SK-N-SH (cell line): Measurements from ENCODE around the gene KLF15. TPM values are rescaled to one million over a fixed set of nuclear protein-coding genes. Genes with fewer than 3 reads are reported as not detected.

Experiments
- CTCF ChIA-PET: fragments of 300-600, 350-600 bp; formaldehyde crosslinking; extraction: SDS; loops from one replicate; lab custom pipeline; 2021; lab: Yijun Ruan, JAX
- POLR2A ChIA-PET: fragments of 350-600 bp; sonication (Branson Sonifier 250); formaldehyde crosslinking; extraction: SDS; loops from one replicate; lab custom pipeline; 2020; ENCODE audit warnings: antibody characterized with exemption, inconsistent platforms; lab: Yijun Ruan, JAX
- DNase-seq: peaks from one replicate; pipeline ENCODE4 v3.0.0; 2012
- H2AFZ ChIP-seq: fragments of 200-600 bp; sonication (generic); 2 replicates; pipeline ENCODE4 v1.8.1; 2016; ENCODE audit warnings: antibody characterized with exemption, mild to moderate bottlenecking, low read depth
- H3F3A ChIP-seq: fragments of 200-600 bp; sonication (generic); replicated peaks from 2 replicates; pipeline ENCODE3; 2016; ENCODE audit warnings: antibody characterized with exemption, mild to moderate bottlenecking; ENCODE audit not compliant: insufficient read depth
- H3K27ac ChIP-seq, 2 experiments: fragments of 200-500 bp in 1 of 2; fragments of 200-600 bp in 1 of 2; sonication (Bioruptor generic) in 1 of 2; sonication (generic), shearing (Covaris generic) in 1 of 2; 2 replicates each; pipeline versions ENCODE4 v1.5.1 to v1.6.1; 2014 to 2016; ENCODE audit warnings: low read depth in 2 of 2, inconsistent platforms in 1 of 2, low read length in 1 of 2, mild to moderate bottlenecking in 1 of 2, mixed read lengths in 1 of 2
- H3K27me3 ChIP-seq: fragments of 200-600 bp; sonication (generic), shearing (Covaris generic); 2 replicates; pipeline ENCODE4 v1.6.1; 2016; ENCODE audit warnings: mixed run types; ENCODE audit not compliant: insufficient read depth
- H3K36me3 ChIP-seq, 2 experiments: fragments of 200-500 bp in 1 of 2; fragments of 200-600 bp in 1 of 2; sonication (Bioruptor generic) in 1 of 2; sonication (generic) in 1 of 2; replicated peaks in 1 of 2; 2 replicates each; pipeline versions ENCODE3 to v1.5.1; 2014 to 2016; ENCODE audit warnings: low read length in 1 of 2, mild to moderate bottlenecking in 1 of 2; ENCODE audit not compliant: insufficient read depth in 2 of 2, control insufficient read depth in 1 of 2
- H3K4me1 ChIP-seq, 2 experiments: fragments of 200-500 bp in 1 of 2; fragments of 200-600 bp in 1 of 2; sonication (Bioruptor generic) in 1 of 2; sonication (generic), shearing (Covaris generic) in 1 of 2; 2 replicates each; pipeline versions ENCODE4 v1.5.1 to v1.6.1; 2014 to 2016; ENCODE audit warnings: low read depth in 1 of 2, low read length in 1 of 2, mixed run types in 1 of 2; ENCODE audit not compliant: insufficient read depth in 2 of 2, control insufficient read depth in 1 of 2
- H3K4me2 ChIP-seq: fragments of 200-600 bp; sonication (generic), shearing (Covaris generic); 2 replicates; pipeline ENCODE4 v1.6.1; 2017; ENCODE audit warnings: mixed run types
- H3K4me3 ChIP-seq, 2 experiments: fragments of 200-500 bp in 1 of 2; fragments of 200-600 bp in 1 of 2; sonication (Bioruptor generic) in 1 of 2; sonication (generic), shearing (Covaris generic) in 1 of 2; 2 replicates each; pipeline versions ENCODE4 v1.5.1 to v1.8.1; 2014 to 2016; ENCODE audit warnings: low read depth in 2 of 2, inconsistent platforms in 1 of 2, low read length in 1 of 2, mild to moderate bottlenecking in 1 of 2, mixed read lengths in 1 of 2, moderate library complexity in 1 of 2
- H3K79me2 ChIP-seq: fragments of 200-600 bp; sonication (generic); 2 replicates; pipeline ENCODE4 v1.8.1; 2017; ENCODE audit warnings: mild to moderate bottlenecking; ENCODE audit not compliant: insufficient read depth
- H3K9ac ChIP-seq: fragments of 200-600 bp; sonication (generic); 2 replicates; pipeline ENCODE4 v1.6.1; 2017; ENCODE audit warnings: mixed run types
- H3K9me2 ChIP-seq: fragments of 200-600 bp; sonication (generic); 2 replicates; pipeline ENCODE4 v1.6.1; 2017; ENCODE audit warnings: mixed run types
- H3K9me3 ChIP-seq: fragments of 200-600 bp; sonication (generic); 2 replicates; pipeline ENCODE4 v1.6.1; 2017; ENCODE audit warnings: mixed run types, mild to moderate bottlenecking, moderate library complexity
- H4K20me1 ChIP-seq: fragments of 200-600 bp; sonication (generic); 2 replicates; pipeline ENCODE4 v1.6.1; 2017; ENCODE audit warnings: mild to moderate bottlenecking, mixed run types; ENCODE audit not compliant: insufficient read depth
- FOXM1 ChIP-seq: IDR thresholded peaks from 2 replicates; pipeline ENCODE4 v1.4.0; 2012; ENCODE audit warnings: low read depth, mild to moderate bottlenecking
- JUND ChIP-seq: IDR thresholded peaks from 2 replicates; pipeline ENCODE4 v1.4.0; 2012
- MXI1 ChIP-seq: IDR thresholded peaks from 2 replicates; pipeline ENCODE4 v1.6.1; 2012; ENCODE audit warnings: mild to moderate bottlenecking, low read depth, low read length, improper control_type of control experiment
- NFIC ChIP-seq: IDR thresholded peaks from 2 replicates; pipeline ENCODE4 v1.4.0; 2012; ENCODE audit warnings: borderline replicate concordance
- NRF1 ChIP-seq: IDR thresholded peaks from 2 replicates; pipeline ENCODE4 v1.6.1; 2012; ENCODE audit warnings: low read depth, mild to moderate bottlenecking, low read length
- PBX3 ChIP-seq: IDR thresholded peaks from 2 replicates; pipeline ENCODE4; 2012
- POLR2AphosphoS5 ChIP-seq: IDR thresholded peaks from 2 replicates; pipeline ENCODE4 v1.6.1; 2012; ENCODE audit warnings: low read depth, low read length
- RAD21 ChIP-seq: IDR thresholded peaks from 2 replicates; pipeline ENCODE4 v1.6.1; 2012; ENCODE audit warnings: mild to moderate bottlenecking, low read length
- RCOR1 ChIP-seq: fragments of 150-350 bp; IDR thresholded peaks from 2 replicates; pipeline ENCODE4 v1.6.1; 2017; ENCODE audit warnings: antibody characterized with exemption, low read length
- RFX5 ChIP-seq: IDR thresholded peaks from 2 replicates; pipeline ENCODE4 v1.6.1; 2012; ENCODE audit warnings: mild to moderate bottlenecking, improper control_type of control experiment, low read length
- RXRA ChIP-seq: IDR thresholded peaks from 2 replicates; pipeline ENCODE4 v1.4.0; 2012; ENCODE audit warnings: low read depth, mild to moderate bottlenecking, borderline replicate concordance
- WGBS: methylation state at CpG from one replicate; pipeline ENCODE4 v1.1.6; 2017; ENCODE audit warnings: low lambda C conversion rate; 5-methylcytosine and 5-hydroxymethylcytosine counted together
- polyA plus RNA-seq, 3 experiments: library from polyadenylated mRNA; depleted of rRNA; stranded (reverse); fragments of >200 nt; gene quantifications; 2 replicates each; pipeline ENCODE4 v1.2.3, GENCODE V29; 2012

The KLF15 gene
- polyA plus RNA-seq, 1 of the 3 experiments (the other 2 are of a cell fraction) = 0.28 TPM

GRCh38 chr3:126347543-126348161 is 9.6 kb downstream of the KLF15 start:
- TF ChIP-seq RFX5 = no peak
- TF ChIP-seq RAD21 = no peak
- no peak for TF ChIP-seq JUND
- TF ChIP-seq RCOR1 = no peak
- no peak for TF ChIP-seq FOXM1
- no peak overlapping the region for H3K9ac ChIP-seq
- H3K36me3 ChIP-seq = no peaks in the 10 kb centered on the region
- no peaks in the 10 kb centered on the region for H3K9me3 ChIP-seq
- no peak overlapping the region for H2AFZ ChIP-seq
- H3K4me1 ChIP-seq = peaks cover 0 to 2% of the 10 kb centered on the region in 2 experiments; a peak in 1 of 4 replicates
- no peaks in the 10 kb centered on the region for H4K20me1 ChIP-seq
- no peak for DNase-seq
- H3K79me2 ChIP-seq = no peaks in the 10 kb centered on the region
- no peak overlapping the region for H3K4me2 ChIP-seq
- no peak overlapping the region for H3K27ac ChIP-seq
- CTCF ChIA-PET = interaction anchor here (1.1 to 2.0 kb wide), 6 partner anchors 10 to 167 kb away, joined by 3 to 13 read pairs (median 4); partner anchors contain the start of genes ALDH1L1 and KLF15
- 71% methylated on average over 7 of the region's 8 CpGs for WGBS
- no peaks in the 10 kb centered on the region for H3K9me2 ChIP-seq
- no peak overlapping the region for H3K4me3 ChIP-seq
- POLR2A ChIA-PET = no interaction called here
- no peaks in the 10 kb centered on the region for H3K27me3 ChIP-seq
- no peaks in the 10 kb centered on the region for H3F3A ChIP-seq

DNA sequence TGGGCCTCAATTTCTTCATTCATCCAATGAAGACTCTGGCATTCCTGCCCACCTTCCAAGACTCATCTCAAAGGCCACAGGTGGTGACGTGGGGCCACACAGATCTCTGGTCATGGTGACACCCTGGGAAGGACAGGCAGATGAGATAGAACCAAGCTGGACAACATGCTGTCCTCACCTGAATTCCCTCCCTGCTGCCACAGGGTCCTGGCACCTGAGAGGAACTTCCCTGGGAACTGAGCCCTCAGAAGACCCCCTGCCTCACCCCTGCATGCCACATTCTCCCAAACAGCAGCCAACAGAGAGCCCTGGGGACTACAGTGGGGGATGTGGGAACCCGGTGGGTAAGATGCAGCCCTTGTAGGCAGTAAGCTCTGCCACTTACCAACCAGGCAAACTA is 10.7 kb downstream of the KLF15 start:
- no peak overlapping the region for H3K4me3 ChIP-seq
- TF ChIP-seq PBX3 (no peak), POLR2AphosphoS5 (no peak), MXI1 (no peak), RXRA (no peak), NRF1 (no peak), JUND (no peak), NFIC (no peak), RAD21 (no peak)
- TF ChIP-seq, all 33 proteins: peak for 0
- no peaks in the 10 kb centered on the region for H3F3A ChIP-seq
- H3K27ac ChIP-seq = no peak overlapping the region
- H3K9me2 ChIP-seq = no peaks in the 10 kb centered on the region
- no peak overlapping the region for H3K9ac ChIP-seq
- DNase-seq = no peak
- no peaks in the 10 kb centered on the region for H3K79me2 ChIP-seq
- no peaks in the 10 kb centered on the region for H3K27me3 ChIP-seq
- CTCF ChIA-PET = interaction anchor here (1.3 kb wide), 1 partner anchor 20 kb away, joined by 3 read pairs; no protein-coding TSS in a partner anchor
- POLR2A ChIA-PET = no interaction called here
- 24% methylated on average over 2 of the region's 2 CpGs for WGBS
- no peaks in the 10 kb centered on the region for H4K20me1 ChIP-seq
- no peaks in the 10 kb centered on the region for H3K36me3 ChIP-seq
- H3K9me3 ChIP-seq = no peaks in the 10 kb centered on the region
- H3K4me1 ChIP-seq = peaks cover 0 to 2% of the 10 kb centered on the region in 2 experiments; a peak in 1 of 4 replicates
- H2AFZ ChIP-seq = no peak overlapping the region
- H3K4me2 ChIP-seq = no peak overlapping the region
